Left hindlimb (tissue), 1 donor: ENCODE results near the gene BRCA1.

Experiments used
- DNase-seq: peaks from one replicate; pipeline ENCODE4 v3.0.0-alpha.2; 2018

Gene BRCA1

DNA sequence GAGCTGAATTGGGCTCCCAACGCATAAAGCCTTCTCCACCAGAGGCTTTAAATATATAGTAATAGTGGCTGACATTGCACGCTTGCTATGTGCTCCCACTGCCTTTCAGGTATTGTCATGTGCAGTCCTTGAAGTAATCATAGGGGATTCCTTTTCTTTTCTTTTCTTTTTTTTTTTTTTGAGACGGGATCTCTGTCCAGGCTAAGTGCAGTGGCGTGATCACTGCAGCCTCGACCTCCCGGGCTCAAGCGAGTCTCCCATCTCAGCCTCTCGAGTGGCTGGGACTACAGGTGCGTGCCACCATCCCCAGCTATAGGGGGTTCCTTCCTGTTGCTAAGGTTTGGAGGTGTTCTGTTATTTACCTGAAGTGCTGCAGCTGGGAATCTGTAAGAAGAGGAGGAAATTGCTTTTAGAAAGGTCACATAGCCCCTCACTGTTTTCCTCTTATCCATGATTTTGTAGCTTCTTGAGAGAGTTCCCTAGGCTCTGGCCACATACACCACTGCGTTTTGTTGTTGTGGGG, 126.1 kb downstream of the BRCA1 start:
- DNase-seq = no peak

DNA sequence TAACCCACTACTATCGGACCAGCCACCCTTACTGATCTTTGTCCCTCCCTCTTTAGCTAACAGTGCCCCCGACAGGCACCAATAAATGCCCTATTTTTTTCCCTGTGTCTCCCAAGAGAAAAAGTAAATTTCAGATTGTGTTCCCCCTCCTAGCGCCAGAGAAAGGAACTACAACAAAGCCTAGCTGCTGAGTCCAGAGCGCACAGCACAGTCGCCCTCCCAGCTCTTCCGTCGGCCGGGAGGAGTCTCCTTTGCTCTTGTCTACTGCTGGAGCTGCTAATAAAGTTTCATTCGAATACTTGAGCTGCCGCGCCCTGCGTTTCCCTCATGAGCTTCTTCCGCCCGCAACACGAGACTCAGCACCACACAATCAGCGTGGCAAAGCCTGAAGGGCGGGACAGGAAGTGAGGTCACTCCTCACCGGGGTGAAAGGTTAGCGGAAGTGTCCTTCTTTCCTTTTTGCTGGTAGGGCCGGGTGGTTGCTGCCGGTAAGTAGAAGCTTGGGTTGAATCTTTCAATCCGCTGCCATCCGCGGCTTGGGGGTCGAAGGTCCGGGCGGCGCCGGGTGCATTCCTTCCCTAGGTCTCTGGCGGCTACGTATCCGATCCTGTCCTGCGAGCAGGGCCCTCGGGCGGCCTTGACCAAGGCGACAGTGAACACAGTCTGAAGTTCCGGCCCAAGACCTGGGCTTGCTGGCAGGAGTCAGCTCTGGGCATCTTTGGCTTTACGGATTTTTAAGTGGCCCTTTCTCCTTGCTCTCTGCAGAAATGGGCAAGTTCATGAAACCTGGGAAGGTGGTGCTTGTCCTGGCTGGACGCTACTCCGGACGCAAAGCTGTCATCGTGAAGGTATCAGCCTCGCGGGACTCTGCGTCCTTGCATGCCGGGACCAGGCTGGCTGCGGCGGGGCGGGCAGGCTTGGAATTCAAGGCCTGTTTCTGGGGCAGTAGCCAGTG, 126.9 kb downstream of the BRCA1 start, which contains the start of gene RPL27:
RPL27 (plus strand) TSS at position 436 of the 955 bp plus-strand sequence; CDS start at position 768, 332 bp downstream.
- DNase-seq = peak; percentile 99

DNA sequence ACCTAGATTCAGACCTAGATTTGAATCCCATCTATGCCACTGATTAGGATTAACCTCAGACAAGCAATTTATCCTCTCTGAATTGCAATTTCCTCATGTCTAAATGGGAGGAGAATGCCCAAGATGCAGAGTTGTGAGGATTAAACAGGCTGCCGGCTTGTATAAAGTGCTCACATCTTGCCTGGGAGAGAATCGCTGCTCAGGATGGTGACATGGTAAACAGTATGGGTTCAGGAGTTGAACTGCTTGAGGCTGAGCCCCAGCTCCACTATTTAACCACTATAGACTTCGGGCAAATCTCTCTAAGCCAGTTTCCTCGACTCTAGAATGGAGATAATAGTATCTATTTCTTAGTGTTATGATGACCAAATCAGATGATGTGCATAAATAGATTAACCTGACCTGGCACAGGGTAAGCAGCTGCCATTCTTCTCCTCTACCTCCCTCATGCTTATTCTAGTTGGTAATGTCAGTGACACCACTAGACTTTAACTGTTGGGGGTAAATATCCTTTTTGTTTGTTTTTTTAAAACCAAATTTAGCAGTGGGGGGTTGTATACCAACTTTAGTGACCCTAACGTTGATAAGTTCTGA, 127.7 kb downstream of the BRCA1 start:
- no peak for DNase-seq
